SK-N-SH treated with all-trans-retinoic acid at 6 μM for 48 hours (cell line): ENCODE measurements around the gene SELENOI.

Source experiments
- CREB5 ChIP-seq: fragments of 250-450 bp; sonication (Bioruptor Pico); IDR thresholded peaks from 2 replicates; pipeline ENCODE4 v1.5.1; 2020; ENCODE audit warnings: low read depth, mild to moderate bottlenecking, moderate library complexity
- CSDC2 ChIP-seq: fragments of 250-450 bp; sonication (Bioruptor Pico); IDR thresholded peaks from 2 replicates; pipeline ENCODE4 v1.5.0; 2020; ENCODE audit warnings: mild to moderate bottlenecking, moderate library complexity
- GLIS3 ChIP-seq: fragments of 250-450 bp; sonication (Bioruptor Pico); IDR thresholded peaks from 2 replicates; pipeline ENCODE4 v1.5.0; 2020; ENCODE audit warnings: mild to moderate bottlenecking, moderate library complexity
- PATZ1 ChIP-seq: fragments of 250-450 bp; sonication (Bioruptor Pico); IDR thresholded peaks from 2 replicates; pipeline ENCODE4 v1.8.0; 2020; ENCODE audit warnings: mild to moderate bottlenecking, moderate library complexity, borderline replicate concordance
- RARB ChIP-seq: fragments of 250-450 bp; sonication (Bioruptor Pico); IDR thresholded peaks from 2 replicates; pipeline ENCODE4 v1.8.0; 2021; ENCODE audit warnings: mild to moderate bottlenecking, moderate library complexity
- SNAI2 ChIP-seq: fragments of 250-450 bp; sonication (Bioruptor Pico); IDR thresholded peaks from 2 replicates; pipeline ENCODE4 v1.5.0; 2020; ENCODE audit warnings: mild to moderate bottlenecking, moderate library complexity
- TSHZ2 ChIP-seq: fragments of 250-450 bp; sonication (Bioruptor Pico); IDR thresholded peaks from 2 replicates; pipeline ENCODE4 v1.5.0; 2020; ENCODE audit warnings: mild to moderate bottlenecking, moderate library complexity
- ZC3H10 ChIP-seq: fragments of 250-450 bp; sonication (Bioruptor Pico); IDR thresholded peaks from 2 replicates; pipeline ENCODE4 v1.5.1; 2021; ENCODE audit warnings: mild to moderate bottlenecking, moderate library complexity
- ZNF565 ChIP-seq: fragments of 450-650 bp; formaldehyde crosslinking; conservative IDR thresholded peaks from 2 replicates; pipeline ENCODE4 v1.5.0; 2020; ENCODE audit warnings: low read depth, mild to moderate bottlenecking, moderate library complexity

- no peak for TF ChIP-seq CREB5
- TF ChIP-seq PATZ1 (CRISPR knock-in tag): no peak
- TF ChIP-seq TSHZ2 (CRISPR knock-in tag): no peak
- TF ChIP-seq ZC3H10 (CRISPR knock-in tag): no peak
- TF ChIP-seq CSDC2 (CRISPR knock-in tag): no peak
- TF ChIP-seq ZNF565 (CRISPR knock-in tag): no peak
- TF ChIP-seq SNAI2: no peak
- no peak for TF ChIP-seq GLIS3 (CRISPR knock-in tag)
- TF ChIP-seq RARB: no peak
These were observed 48.9 kb upstream of the SELENOI start for GRCh38 chr2:26297061-26297460.
